Measurements from ENCODE around the gene OR10A4.

DNA sequence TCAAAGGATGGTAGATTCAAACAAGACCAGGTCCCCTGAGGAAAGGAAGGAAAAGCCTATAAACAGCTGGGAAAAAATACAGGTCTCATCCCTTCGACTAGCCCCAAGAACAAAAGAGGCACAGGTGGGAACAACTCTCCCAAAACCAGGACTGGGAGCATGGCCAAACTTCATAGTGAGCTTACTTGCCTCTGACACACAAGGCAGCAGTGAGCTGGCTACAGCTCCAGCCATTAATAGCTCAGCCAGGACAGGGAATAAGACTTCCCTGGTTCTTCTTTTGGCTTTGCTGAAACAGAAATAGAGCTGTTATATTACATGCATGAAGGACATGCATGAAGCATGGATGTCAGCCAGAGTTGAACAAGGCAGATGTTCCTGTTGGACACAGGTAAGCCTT is 13.5 kb upstream of the OR10A4 start, which contains the start of gene OR10A2:
- TF ChIP-seq, protein P1, sequence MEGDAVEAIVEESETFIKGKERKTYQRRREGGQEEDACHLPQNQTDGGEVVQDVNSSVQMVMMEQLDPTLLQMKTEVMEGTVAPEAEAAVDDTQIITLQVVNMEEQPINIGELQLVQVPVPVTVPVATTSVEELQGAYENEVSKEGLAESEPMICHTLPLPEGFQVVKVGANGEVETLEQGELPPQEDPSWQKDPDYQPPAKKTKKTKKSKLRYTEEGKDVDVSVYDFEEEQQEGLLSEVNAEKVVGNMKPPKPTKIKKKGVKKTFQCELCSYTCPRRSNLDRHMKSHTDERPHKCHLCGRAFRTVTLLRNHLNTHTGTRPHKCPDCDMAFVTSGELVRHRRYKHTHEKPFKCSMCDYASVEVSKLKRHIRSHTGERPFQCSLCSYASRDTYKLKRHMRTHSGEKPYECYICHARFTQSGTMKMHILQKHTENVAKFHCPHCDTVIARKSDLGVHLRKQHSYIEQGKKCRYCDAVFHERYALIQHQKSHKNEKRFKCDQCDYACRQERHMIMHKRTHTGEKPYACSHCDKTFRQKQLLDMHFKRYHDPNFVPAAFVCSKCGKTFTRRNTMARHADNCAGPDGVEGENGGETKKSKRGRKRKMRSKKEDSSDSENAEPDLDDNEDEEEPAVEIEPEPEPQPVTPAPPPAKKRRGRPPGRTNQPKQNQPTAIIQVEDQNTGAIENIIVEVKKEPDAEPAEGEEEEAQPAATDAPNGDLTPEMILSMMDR (IDR thresholded peaks at IDR 0.05) = no peak
- TF ChIP-seq POLR2A (IDR thresholded peaks at IDR 0.05) (no peak), EP300 (IDR thresholded peaks at IDR 0.05) (no peak)

All from tibial nerve (tissue), 4 donors.